HepG2 (cell line): Measurements from ENCODE around the gene GRAP. TPM values are rescaled to one million over a fixed set of nuclear protein-coding genes. Genes with fewer than 3 reads are reported as not detected.

Experiments used
- AHR ChIP-seq: IDR thresholded peaks from 2 replicates; pipeline ENCODE4 v1.6.1; 2018; ENCODE audit warnings: missing genetic modification reagents, missing compliant biosample characterization
- BCL6 ChIP-seq: IDR thresholded peaks from 2 replicates; pipeline ENCODE4 v1.6.1; 2016; ENCODE audit warnings: missing genetic modification reagents, missing compliant biosample characterization
- CENPBD1 ChIP-seq: sonication (generic); formaldehyde crosslinking; IDR thresholded peaks from 2 replicates; pipeline ENCODE4 v1.8.0; 2022; ENCODE audit warnings: missing genetic modification reagents, low read depth, mild to moderate bottlenecking, borderline replicate concordance
- KAT2B ChIP-seq: fragments of 150-350 bp; IDR thresholded peaks from 2 replicates; pipeline ENCODE4 v1.6.1; 2014; ENCODE audit warnings: low read depth, low read length, borderline replicate concordance
- MEF2D ChIP-seq: sonication (generic); formaldehyde crosslinking; IDR thresholded peaks from 2 replicates; pipeline ENCODE4 v1.5.1; 2020; ENCODE audit warnings: mild to moderate bottlenecking, missing genetic modification reagents
- MTF2 ChIP-seq: sonication (generic); formaldehyde crosslinking; IDR thresholded peaks from 2 replicates; pipeline ENCODE4 v1.5.0; 2020; ENCODE audit warnings: missing genetic modification reagents, borderline replicate concordance
- NFKB2 ChIP-seq: sonication (generic); formaldehyde crosslinking; IDR thresholded peaks from 2 replicates; pipeline ENCODE4 v1.4.0; 2020; ENCODE audit warnings: missing genetic modification reagents, borderline replicate concordance
- NKX3-1 ChIP-seq: sonication (generic); formaldehyde crosslinking; IDR thresholded peaks from 2 replicates; pipeline ENCODE4 v1.5.0; 2020; ENCODE audit warnings: missing genetic modification reagents
- POGZ ChIP-seq: sonication (generic); formaldehyde crosslinking; IDR thresholded peaks from 2 replicates; pipeline ENCODE4 v1.4.0; 2020; ENCODE audit warnings: mild to moderate bottlenecking, missing genetic modification reagents
- POLR2G ChIP-seq: fragments of 200-400 bp; formaldehyde crosslinking; IDR thresholded peaks from 2 replicates; pipeline ENCODE4 v1.6.1; 2018; ENCODE audit warnings: mild to moderate bottlenecking, low read depth, low read length, moderate library complexity
- RBM22 ChIP-seq: fragments of 200-400 bp; formaldehyde crosslinking; optimal IDR thresholded peaks from 2 replicates; pipeline ENCODE3; 2017; ENCODE audit warnings: mild to moderate bottlenecking, low read length, moderate library complexity
- SAFB2 ChIP-seq: sonication (generic); formaldehyde crosslinking; IDR thresholded peaks from 2 replicates; pipeline ENCODE4 v1.5.1; 2020; ENCODE audit warnings: missing genetic modification reagents, low read depth, mild to moderate bottlenecking, borderline replicate concordance
- SMAD3 ChIP-seq: sonication (generic); formaldehyde crosslinking; IDR thresholded peaks from 2 replicates; pipeline ENCODE4 v1.4.0; 2020; ENCODE audit warnings: missing genetic modification reagents
- SNRNP70 ChIP-seq: fragments of 200-400 bp; formaldehyde crosslinking; IDR thresholded peaks from 2 replicates; pipeline ENCODE4 v1.6.1; 2017; ENCODE audit warnings: mild to moderate bottlenecking, low read depth, low read length, moderate library complexity
- XRCC5 ChIP-seq: fragments of 200-400 bp; formaldehyde crosslinking; optimal IDR thresholded peaks from 2 replicates; pipeline ENCODE3; 2017; ENCODE audit warnings: mild to moderate bottlenecking, low read length
- ZBTB43 ChIP-seq: sonication (generic); formaldehyde crosslinking; conservative IDR thresholded peaks from 2 replicates; pipeline ENCODE4 v1.4.0; 2020; ENCODE audit warnings: missing genetic modification reagents
- ZFY ChIP-seq: sonication (generic); formaldehyde crosslinking; IDR thresholded peaks from 2 replicates; pipeline ENCODE4 v1.4.0; 2020; ENCODE audit warnings: missing genetic modification reagents
- ZMAT3 ChIP-seq: sonication (generic); formaldehyde crosslinking; conservative IDR thresholded peaks from 2 replicates; pipeline ENCODE4 v1.7.0; 2021; ENCODE audit warnings: missing genetic modification reagents
- ZNF296 ChIP-seq: sonication (generic); formaldehyde crosslinking; conservative IDR thresholded peaks from 2 replicates; pipeline ENCODE4 v1.5.0; 2020; ENCODE audit warnings: mild to moderate bottlenecking, missing genetic modification reagents
- ZNF432 ChIP-seq: sonication (generic); formaldehyde crosslinking; IDR thresholded peaks from 2 replicates; pipeline ENCODE4 v1.5.0; 2020; ENCODE audit warnings: missing genetic modification reagents, mild to moderate bottlenecking, borderline replicate concordance
- ZNF546 ChIP-seq: sonication (generic); formaldehyde crosslinking; conservative IDR thresholded peaks from 2 replicates; pipeline ENCODE4 v1.8.1; 2023; ENCODE audit warnings: mild to moderate bottlenecking, missing genetic modification reagents
- ZNF777 ChIP-seq: sonication (generic); formaldehyde crosslinking; IDR thresholded peaks from 2 replicates; pipeline ENCODE4 v1.4.0; 2020; ENCODE audit warnings: missing genetic modification reagents
- ZZZ3 ChIP-seq: sonication (generic); formaldehyde crosslinking; IDR thresholded peaks from 2 replicates; pipeline ENCODE4 v1.4.0; 2020; ENCODE audit warnings: missing genetic modification reagents, mild to moderate bottlenecking, borderline replicate concordance
- polyA plus RNA-seq, 8 experiments: library from polyadenylated mRNA; depleted of rRNA in 3 of 8; stranded (reverse) in 7 of 8; unstranded in 1 of 8; fragments of >200 nt; fragmentation: Illumina TruSeq in 4 of 8; extraction: Trizol in 4 of 8; gene quantifications; 2 replicates each; pipeline versions ENCODE4 v1.2.1 to v1.2.3, GENCODE V29; 2011 to 2016; ENCODE audit warnings: low read depth in 4 of 8, missing spikeins in 1 of 8, mixed read lengths in 1 of 8; ENCODE audit not compliant: insufficient read depth in 1 of 8
- total RNA-seq, 5 experiments: library from RNA; depleted of rRNA; stranded (reverse); fragments of >200 nt; fragmentation: Illumina TruSeq; extraction: Trizol; gene quantifications; 2 replicates each; pipeline ENCODE4 v1.2.3, GENCODE V29; 2016; ENCODE audit warnings: low read depth in 1 of 5
- TF ChIP-seq, protein P1 (sequence below): sonication (generic); formaldehyde crosslinking; IDR thresholded peaks from 2 replicates; pipeline ENCODE4 v1.4.0; 2020; ENCODE audit warnings: mild to moderate bottlenecking, low read depth, missing genetic modification reagents
- TF ChIP-seq, protein P2 (sequence below): sonication (generic); formaldehyde crosslinking; IDR thresholded peaks from 2 replicates; pipeline ENCODE4 v1.8.0; 2023; ENCODE audit warnings: mild to moderate bottlenecking, missing genetic modification reagents

The GRAP gene
- total and polyA plus RNA-seq, 2 of the 13 experiments (the other 11 are each of a cell fraction or from before 2014, with no cell fraction given) = 0.77 to 1.7 TPM

GRCh38 chr17:19004421-19005136 lies 42.2 kb downstream of the GRAP start, which contains the start of gene FAM83G (continued):
- TF ChIP-seq ZBTB43 (CRISPR knock-in tag) = no peak; the same call in 1 of the 2 replicates
- peak; percentile 68 for TF ChIP-seq ZFY
- no peak for TF ChIP-seq ZNF432 (CRISPR knock-in tag)
- no peak for TF ChIP-seq XRCC5
- no peak for TF ChIP-seq KAT2B
- TF ChIP-seq MEF2D (CRISPR knock-in tag) = no peak; the same call in 1 of the 2 replicates
- TF ChIP-seq CENPBD1 (CRISPR knock-in tag) = no peak
- no peak for TF ChIP-seq ZNF546 (CRISPR knock-in tag)
- TF ChIP-seq RBM22 = no peak
- TF ChIP-seq SNRNP70 = no peak
- peak; percentile 12; the same call in 1 of the 2 replicates for TF ChIP-seq BCL6 (CRISPR knock-in tag)
- TF ChIP-seq ZNF777 (CRISPR knock-in tag) = peak; percentile 78
- TF ChIP-seq NKX3-1 (CRISPR knock-in tag) = no peak
- TF ChIP-seq SMAD3 (CRISPR knock-in tag) = no peak
- TF ChIP-seq POGZ = no peak; the same call in 1 of the 2 replicates
- TF ChIP-seq, protein P1, sequence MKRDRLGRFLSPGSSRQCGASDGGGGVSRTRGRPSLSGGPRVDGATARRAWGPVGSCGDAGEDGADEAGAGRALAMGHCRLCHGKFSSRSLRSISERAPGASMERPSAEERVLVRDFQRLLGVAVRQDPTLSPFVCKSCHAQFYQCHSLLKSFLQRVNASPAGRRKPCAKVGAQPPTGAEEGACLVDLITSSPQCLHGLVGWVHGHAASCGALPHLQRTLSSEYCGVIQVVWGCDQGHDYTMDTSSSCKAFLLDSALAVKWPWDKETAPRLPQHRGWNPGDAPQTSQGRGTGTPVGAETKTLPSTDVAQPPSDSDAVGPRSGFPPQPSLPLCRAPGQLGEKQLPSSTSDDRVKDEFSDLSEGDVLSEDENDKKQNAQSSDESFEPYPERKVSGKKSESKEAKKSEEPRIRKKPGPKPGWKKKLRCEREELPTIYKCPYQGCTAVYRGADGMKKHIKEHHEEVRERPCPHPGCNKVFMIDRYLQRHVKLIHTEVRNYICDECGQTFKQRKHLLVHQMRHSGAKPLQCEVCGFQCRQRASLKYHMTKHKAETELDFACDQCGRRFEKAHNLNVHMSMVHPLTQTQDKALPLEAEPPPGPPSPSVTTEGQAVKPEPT (CRISPR knock-in tag) = 0 out of 2 replicates have a peak, but pooled peaks have one; percentile 27
- TF ChIP-seq, protein P2, sequence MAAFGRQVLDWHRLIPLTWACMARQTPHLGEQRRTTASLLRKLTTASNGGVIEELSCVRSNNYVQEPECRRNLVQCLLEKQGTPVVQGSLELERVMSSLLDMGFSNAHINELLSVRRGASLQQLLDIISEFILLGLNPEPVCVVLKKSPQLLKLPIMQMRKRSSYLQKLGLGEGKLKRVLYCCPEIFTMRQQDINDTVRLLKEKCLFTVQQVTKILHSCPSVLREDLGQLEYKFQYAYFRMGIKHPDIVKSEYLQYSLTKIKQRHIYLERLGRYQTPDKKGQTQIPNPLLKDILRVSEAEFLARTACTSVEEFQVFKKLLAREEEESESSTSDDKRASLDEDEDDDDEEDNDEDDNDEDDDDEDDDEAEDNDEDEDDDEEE = peak; percentile 80; the same call in 1 of the 2 replicates
- TF ChIP-seq SAFB2 (CRISPR knock-in tag) = no peak
- peak; percentile 77 for TF ChIP-seq ZMAT3 (CRISPR knock-in tag)
- TF ChIP-seq ZNF296 (CRISPR knock-in tag) = no peak
- no peak for TF ChIP-seq AHR
- TF ChIP-seq MTF2 (CRISPR knock-in tag) = no peak
- peak; percentile 43; the same call in 1 of the 2 replicates for TF ChIP-seq ZZZ3 (CRISPR knock-in tag)
- peak; percentile 68 for TF ChIP-seq POLR2G
- TF ChIP-seq NFKB2 (CRISPR knock-in tag) = peak; percentile 36; the same call in 1 of the 2 replicates
